ENCODE measurements around the gene TLK1.

DNA sequence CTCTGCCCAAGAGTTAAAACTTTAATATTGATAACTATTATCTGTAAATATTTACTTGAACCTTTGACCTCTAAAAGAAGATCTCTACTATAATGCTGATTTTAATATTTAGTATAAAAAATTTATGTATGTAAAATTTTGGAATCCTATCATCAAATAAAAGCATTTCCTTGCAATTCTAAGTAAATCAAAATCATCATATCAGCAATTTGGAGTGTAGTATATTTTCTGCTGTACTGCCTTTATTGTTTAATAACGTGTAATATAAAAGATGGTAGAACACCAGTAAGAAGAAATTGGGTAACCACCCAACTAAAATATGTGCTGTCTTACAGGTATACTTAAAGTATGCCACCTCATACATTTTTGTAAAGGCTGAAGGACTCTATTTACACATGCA, 94.6 kb downstream of the TLK1 start:
- TF ChIP-seq, protein P1, sequence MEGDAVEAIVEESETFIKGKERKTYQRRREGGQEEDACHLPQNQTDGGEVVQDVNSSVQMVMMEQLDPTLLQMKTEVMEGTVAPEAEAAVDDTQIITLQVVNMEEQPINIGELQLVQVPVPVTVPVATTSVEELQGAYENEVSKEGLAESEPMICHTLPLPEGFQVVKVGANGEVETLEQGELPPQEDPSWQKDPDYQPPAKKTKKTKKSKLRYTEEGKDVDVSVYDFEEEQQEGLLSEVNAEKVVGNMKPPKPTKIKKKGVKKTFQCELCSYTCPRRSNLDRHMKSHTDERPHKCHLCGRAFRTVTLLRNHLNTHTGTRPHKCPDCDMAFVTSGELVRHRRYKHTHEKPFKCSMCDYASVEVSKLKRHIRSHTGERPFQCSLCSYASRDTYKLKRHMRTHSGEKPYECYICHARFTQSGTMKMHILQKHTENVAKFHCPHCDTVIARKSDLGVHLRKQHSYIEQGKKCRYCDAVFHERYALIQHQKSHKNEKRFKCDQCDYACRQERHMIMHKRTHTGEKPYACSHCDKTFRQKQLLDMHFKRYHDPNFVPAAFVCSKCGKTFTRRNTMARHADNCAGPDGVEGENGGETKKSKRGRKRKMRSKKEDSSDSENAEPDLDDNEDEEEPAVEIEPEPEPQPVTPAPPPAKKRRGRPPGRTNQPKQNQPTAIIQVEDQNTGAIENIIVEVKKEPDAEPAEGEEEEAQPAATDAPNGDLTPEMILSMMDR (conservative IDR thresholded peaks at IDR 0.05): no peak
- no peak for TF ChIP-seq EZH2 (IDR thresholded peaks at IDR 0.05; ENCODE audit: low read depth)

Data from PC-9 (cell line).